GM19193 (cell line): ENCODE measurements around the gene CHKA.

Experiments used
- POLR2A ChIP-seq: IDR thresholded peaks from 4 replicates; pipeline ENCODE4 v1.6.1; 2011; ENCODE audit not compliant: insufficient read depth, insufficient read length; ENCODE audit errors: extremely low read depth

CHKA gene

GRCh38 chr11:68099474-68100405 lies 21.4 kb downstream of the CHKA start:
- no peak for TF ChIP-seq POLR2A

GRCh38 chr11:68099057-68099456 lies 22.1 kb downstream of the CHKA start:
- TF ChIP-seq POLR2A = no peak

- no peak for TF ChIP-seq POLR2A
Observed at GRCh38 chr11:68096962-68097361, 24.2 kb downstream of the CHKA start.

GRCh38 chr11:68093565-68093964 lies 27.6 kb downstream of the CHKA start:
- TF ChIP-seq POLR2A = no peak

GRCh38 chr11:68092411-68092810 lies 28.8 kb downstream of the CHKA start:
- no peak for TF ChIP-seq POLR2A

- TF ChIP-seq POLR2A = no peak
Observed at GRCh38 chr11:68090706-68091105, 30.5 kb downstream of the CHKA start.

- TF ChIP-seq POLR2A = no peak
Observed at GRCh38 chr11:68090287-68090686, 30.9 kb downstream of the CHKA start.

GRCh38 chr11:68089679-68090078 lies 31.5 kb downstream of the CHKA start:
- no peak for TF ChIP-seq POLR2A

GRCh38 chr11:68083517-68083916 lies 37.7 kb downstream of the CHKA start:
- no peak for TF ChIP-seq POLR2A

- TF ChIP-seq POLR2A = no peak
Observed at GRCh38 chr11:68082481-68082880, 38.7 kb downstream of the CHKA start.

- TF ChIP-seq POLR2A = no peak
Observed at GRCh38 chr11:68081691-68082090, 39.5 kb downstream of the CHKA start.

GRCh38 chr11:68080860-68081259 lies 40.3 kb downstream of the CHKA start:
- no peak for TF ChIP-seq POLR2A

GRCh38 chr11:68077617-68078582 lies 43.3 kb downstream of the CHKA start:
- no peak for TF ChIP-seq POLR2A

- no peak for TF ChIP-seq POLR2A
Observed at GRCh38 chr11:68076371-68077042, 44.7 kb downstream of the CHKA start.
